HG02973 (cell line): ENCODE measurements around the gene SCCPDH.
"Not testable (repeated sequence)": the region's sequence is repeated elsewhere in the genome, so short reads cannot be mapped to it uniquely, and the experiment has no call there.

Experiments used
- ATAC-seq: cut with Tn5 transposase; IDR thresholded peaks from one replicate; pipeline ENCODE4 v1.9.1; 2021; ENCODE audit warnings: moderate library complexity; ENCODE audit not compliant: unreplicated experiment

SCCPDH gene

GRCh38 chr1:246724016-246724730, at the start of gene SCCPDH:
TSS of gene SCCPDH (plus strand) at chr1:246724409. CDS start at chr1:246724423, 14 bp downstream.
- peak; percentile 94 for ATAC-seq

- no peak for ATAC-seq
These were observed 46.4 kb upstream of the SCCPDH start for GRCh38 chr1:246677842-246678241.

- ATAC-seq: no peak
These were observed 45.1 kb upstream of the SCCPDH start for GRCh38 chr1:246678816-246679793.

GRCh38 chr1:246679794-246680177, 44.4 kb upstream of the SCCPDH start:
- no peak for ATAC-seq

GRCh38 chr1:246680190-246680589, 44.0 kb upstream of the SCCPDH start:
- ATAC-seq: no peak

GRCh38 chr1:246680696-246681130, 43.5 kb upstream of the SCCPDH start:
- no peak for ATAC-seq

DNA sequence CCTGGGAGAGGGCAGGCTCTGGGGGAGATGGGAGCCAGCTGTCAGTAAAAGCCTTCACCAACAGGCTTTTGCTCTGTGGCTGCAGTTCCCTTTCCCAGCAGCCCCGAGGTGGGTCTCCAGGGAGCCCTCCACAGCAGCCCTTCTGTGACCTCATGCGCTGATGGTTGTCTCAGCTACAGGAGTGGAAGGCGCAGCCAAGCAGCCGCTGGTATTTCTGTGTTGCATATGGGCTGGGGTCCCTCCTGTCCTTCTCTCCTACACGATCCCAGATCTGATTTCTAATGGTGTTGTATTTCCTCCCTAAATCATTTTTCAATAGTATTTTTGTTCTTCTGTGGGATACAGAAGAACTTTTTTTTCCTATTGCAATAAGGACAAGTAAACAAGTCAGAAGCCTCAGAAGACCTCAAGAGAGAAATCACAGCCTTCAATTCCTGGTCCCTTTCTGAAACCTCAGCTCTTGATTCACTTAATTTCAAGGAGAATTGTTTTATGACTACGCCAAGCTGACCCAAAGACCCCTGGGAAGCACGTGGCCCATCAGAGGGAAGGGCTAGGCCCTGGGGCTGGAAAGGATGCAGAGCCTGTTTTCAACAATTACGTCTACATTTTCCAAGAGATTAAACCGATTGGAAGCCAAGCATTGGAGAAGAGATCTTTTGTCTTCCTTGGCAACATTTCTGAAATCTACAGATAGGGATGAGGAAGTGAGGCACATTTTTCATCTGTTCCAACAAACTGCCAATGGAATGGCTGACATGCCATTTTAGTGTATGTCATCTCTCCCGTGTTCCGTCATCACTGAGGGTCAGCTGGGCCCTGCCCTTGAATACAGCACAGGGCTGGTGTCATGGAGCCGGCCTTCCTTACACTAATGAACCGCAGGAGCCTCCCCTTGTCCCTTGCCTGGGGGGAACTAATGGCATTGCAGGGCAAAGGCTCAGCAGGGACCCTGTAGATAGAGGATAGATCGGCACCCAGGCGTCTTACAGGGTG, 42.0 kb upstream of the SCCPDH start:
- ATAC-seq: no peak

GRCh38 chr1:246683521-246683920, 40.7 kb upstream of the SCCPDH start:
- ATAC-seq: no peak

DNA sequence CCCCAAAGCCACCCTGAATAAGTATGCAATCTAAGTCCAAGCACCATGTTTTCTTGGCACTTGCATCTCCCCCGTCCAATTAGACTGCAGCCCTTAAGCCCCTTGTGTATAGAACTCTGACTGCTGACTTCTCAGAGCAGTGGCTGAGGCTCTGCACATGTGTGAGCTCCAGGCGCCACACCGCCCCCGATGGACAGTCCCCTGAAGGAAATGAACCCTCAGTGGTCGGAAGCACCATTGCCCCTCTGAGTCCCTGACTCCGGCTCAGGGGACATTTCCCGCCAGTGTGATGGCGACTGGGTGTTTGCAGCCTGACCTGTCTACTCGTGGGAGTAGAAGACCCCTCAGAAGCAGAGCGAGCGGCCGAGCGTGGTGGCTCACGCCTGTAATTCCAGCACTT, 37.2 kb upstream of the SCCPDH start:
- no peak for ATAC-seq

DNA sequence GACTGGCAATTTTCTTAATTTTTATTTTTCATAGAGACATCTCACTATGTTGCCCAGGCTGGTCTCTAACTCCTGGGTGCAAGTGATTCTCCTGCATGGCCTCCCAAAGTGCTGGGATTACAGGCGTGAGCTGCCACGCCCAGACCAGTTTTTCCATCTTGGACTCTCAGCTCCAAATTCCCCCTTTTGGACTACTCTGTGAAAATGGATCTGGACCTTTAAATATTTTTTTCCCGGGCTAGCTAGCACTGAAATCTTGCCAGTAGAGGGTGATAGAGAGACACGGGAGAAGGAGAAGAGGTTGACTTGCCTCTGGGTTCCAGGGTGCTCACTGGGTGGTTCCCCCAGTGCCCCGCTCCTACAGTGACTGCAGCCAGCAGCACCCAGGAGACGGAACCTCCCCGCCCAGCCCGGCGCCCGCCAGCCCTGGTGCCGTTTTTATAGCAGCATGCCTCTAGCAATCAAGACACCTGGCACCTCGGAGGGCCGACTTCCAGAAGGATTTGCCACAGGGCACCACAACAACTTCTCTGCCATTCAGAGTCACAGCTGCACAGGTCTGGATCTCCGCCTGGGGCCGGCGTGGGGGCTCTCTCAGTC, 34.7 kb upstream of the SCCPDH start:
- peak; percentile 95 for ATAC-seq

DNA sequence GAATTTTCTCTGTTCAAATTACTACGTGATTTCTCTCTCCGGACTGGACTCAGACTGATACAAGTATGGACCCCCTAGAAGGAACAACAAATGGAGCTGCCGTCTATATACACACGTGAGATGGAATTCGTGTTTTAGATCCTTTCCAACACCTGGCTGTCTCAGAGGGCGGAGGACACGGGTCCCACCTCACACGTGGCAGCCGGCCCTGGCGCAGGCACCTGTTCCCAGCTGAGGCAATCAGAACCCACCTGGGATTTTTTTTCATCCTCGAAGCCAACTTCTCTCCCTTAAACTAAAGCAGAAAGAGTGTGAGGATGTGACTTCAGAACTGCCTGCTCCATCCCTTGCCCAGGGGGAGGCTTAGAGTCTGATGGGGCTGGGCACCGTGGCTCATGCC, 34.1 kb upstream of the SCCPDH start:
- ATAC-seq: no peak

DNA sequence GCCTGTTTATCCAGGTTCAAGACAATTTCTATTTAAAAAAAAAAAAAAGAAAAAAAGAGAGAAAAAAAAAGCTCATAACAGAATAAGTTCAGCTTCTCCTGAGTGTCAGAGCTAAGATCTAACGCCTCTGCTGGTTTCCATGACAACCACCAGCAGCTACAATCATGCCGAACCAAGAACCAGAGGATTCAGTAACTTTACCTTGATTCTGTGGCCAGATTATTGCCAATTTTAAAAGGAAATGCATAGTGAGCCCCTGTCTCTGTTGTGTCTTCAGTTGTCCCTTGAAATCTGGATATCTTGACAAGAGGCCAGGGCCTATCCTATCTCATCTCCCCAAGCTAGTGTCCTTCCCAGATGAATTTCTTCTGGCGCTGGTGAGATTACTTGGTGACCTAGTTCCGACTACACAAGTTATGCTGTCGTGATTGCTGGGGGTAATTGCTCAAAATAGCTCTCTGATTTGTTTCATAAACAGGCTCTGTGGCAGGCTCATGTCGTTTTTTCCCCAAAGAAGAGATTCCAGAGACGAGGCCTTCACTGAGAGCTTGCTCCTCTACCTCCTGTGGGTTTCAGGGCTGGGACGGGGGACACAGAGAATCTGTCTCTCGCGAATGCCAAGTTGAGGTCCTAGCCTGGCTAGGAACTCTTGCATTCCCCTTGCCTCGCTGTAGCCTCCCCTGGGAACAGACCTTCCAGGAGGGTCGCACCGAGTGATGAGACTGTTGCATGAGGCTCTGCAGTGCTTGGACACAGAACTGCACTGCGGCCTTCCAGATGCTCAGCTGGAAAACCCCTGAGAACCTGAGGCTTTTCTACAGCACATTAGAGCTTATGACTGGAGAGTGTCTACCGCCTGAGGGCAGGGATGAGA, 32.4 kb upstream of the SCCPDH start:
- no peak for ATAC-seq

GRCh38 chr1:246694213-246694895, 29.9 kb upstream of the SCCPDH start:
- ATAC-seq: not testable (repeated sequence)

GRCh38 chr1:246695136-246695535, 29.1 kb upstream of the SCCPDH start:
- no peak for ATAC-seq

GRCh38 chr1:246695666-246696065, 28.5 kb upstream of the SCCPDH start:
- ATAC-seq: no peak

DNA sequence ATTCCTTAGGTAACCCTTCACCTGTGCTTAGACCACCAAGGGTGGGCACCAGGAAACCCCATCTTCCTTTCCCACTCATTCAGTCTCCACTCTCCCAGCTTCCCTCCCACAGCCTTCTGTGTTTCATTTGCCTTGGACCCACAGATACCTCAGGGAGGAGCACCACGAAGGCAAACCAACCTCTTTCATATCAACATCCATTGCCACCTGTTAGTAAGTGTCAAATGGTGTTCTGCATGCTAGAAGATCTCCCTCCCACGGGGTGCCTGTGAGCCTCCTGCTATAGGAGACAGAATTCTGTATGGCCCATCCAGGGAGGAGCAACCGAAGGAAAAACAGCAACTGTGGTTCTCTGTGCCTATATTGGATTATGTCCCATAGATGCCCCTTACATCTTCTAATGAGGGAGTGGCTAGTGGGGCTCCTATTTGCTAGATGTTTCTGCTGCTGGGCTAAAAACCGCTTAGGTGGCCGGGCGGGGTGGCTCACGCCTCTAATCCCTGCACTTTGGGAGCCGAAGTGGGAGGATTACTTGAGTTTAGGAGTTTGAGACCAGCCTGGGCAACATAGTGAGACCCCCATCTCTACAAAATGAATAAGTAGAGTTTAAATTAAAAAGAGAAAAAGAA, 25.6 kb upstream of the SCCPDH start:
- no peak for ATAC-seq

DNA sequence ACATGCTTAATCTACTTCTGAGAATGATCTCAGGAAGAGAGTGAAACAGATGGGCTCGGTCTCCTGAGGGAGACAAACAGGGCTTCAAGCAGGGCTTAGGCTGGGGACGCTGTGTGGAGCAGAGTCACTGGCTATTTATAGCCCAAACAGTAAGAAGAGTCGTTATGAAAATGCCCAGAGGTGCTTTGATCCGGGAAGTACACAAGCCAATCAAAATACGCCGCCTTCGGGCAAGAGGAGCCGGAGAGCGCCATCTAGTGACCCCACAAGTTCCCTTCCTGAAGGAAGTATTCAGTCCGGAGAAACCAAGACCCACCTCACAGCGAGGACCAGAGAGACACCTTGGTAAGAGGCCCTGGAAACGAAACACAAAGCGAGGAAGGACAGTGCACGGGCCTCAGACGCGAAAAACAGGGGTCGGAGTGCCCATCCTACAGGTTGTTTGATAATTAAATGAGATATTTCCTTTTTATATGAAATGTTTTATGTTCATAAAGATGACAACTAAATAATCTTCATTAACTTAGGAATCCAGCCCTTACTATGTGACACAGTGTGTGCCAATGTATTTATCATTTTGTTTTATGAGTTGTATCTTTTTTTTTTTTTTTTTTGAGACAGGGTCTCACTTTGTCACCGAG, 25.0 kb upstream of the SCCPDH start:
- peak; percentile 97 for ATAC-seq

DNA sequence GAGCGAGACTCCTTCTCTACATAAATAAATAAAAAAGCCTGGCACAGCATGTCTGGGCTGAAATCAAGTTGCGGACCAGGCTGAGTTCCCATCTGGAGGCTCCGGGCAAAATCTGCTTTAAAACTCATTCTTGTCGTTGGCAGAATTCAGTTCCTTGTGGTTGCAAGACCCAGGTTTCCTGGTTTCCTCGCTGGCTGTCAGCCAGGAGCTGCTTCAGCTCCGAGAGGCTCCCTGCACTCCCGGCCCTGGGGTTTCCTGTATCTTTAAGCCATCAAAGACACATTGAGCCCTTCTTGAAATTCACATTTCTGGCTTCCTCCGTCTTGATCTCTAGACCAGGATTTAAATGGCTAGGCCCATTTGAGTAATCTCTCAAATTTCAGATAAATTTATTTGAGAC, 20.6 kb upstream of the SCCPDH start:
- ATAC-seq: no peak
